GM19025 (cell line): ENCODE results near the gene ATP23.

Source experiments
- ATAC-seq: cut with Tn5 transposase; IDR thresholded peaks from one replicate; pipeline ENCODE4 v1.9.1; 2021; ENCODE audit warnings: mild to moderate bottlenecking, low read depth, moderate library complexity; ENCODE audit not compliant: unreplicated experiment

ATP23 gene

DNA sequence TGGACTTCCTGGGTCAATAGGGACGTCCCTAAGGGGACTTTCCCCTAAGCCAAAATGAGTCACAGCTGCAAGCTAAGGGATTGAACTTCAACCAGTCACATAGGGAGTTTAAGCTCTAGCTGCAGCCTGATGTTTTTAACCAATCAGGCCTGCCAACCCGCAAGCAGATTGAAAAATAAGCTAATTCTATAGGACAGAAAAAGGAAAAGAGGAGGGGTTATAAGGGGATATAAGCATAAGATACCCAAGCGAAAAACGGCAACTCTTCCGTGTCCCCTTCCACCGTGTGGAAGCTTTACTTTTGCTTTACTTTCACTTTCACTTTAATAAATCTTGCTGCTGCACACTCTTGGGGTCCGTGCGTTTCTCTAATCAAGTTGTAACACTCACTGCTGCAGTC lies 24.4 kb downstream of the ATP23 start:
- ATAC-seq: no peak

DNA sequence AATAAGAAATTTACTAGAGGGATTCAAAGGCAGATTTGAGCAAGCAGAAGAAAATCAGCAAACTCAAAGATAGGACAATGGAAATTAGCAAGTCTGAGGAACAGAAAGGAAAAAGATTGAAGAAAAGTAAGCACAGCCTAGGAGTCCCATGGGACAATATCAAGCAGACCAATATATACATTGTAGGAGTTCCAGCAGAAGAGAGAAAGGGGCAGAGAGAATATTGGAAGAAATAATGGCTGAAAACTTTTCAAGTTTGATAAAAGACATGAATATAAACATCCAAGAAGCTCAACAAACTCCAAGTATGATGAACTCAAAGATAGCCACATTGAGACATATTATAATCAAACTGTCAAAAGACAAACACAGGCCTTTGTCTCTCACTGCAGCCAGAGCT lies 25.2 kb downstream of the ATP23 start:
- ATAC-seq: no peak

DNA sequence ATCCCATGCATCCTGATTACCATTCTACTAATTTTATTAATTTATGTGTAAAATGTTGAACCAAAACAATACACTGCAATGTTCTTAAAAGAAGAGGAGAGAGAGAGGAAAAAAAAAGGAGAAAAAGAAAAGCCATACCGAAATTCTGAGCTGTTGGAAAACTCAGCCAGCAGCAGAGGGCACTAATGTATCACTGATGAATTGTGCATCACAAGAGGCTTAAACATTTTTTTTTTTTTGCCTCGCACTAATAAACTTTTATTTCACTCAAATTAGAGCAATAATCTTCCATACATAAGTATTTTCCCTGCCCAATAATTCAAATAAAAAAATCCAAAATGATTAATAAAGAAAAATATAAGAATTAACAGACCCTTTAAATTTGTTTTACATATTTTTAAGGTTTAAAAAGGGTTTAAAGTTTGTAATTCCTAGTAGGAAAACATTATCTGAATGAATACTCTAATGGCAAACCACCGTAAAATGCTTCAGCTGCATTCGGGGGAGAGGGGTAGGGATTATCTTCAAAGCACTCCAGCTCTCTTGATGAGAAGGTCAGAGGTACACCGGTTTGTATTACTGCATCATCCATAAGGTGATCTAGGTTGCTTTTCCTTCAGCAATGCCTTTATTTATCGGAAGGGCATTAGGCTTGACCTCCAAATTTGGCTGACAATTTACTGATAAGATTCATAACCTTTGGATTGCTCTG lies 41.9 kb downstream of the ATP23 start:
- ATAC-seq: no peak

DNA sequence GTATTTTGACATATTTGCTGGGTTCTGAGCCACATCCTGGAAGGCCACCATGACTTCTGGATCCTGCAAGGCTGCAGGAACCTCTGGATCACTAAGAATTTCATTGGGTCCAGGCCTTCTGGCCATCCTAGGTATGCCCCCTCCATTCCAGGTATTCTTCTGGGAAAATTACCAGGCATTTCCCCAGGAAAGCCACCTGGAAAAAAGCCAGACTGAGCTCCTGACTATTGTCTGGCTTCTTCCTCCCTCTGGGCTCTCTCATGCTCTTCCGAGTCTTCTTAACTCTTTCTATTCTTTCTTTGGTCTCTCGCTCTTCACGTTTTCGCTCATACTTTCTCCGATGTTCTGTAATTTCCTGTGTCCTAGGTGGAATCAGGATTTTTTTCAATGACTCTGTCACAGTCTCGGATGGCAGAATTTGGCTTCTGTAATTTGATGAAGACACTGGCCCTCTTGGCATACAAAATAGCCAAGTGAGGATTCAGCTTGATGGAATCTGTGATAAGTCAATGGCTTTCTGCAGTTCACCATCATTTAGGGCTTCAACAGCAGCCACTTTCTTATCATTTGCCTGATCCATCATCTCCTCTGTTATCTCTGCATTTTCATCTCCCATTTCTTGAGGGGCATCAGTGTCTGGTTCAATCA lies 42.6 kb downstream of the ATP23 start:
- ATAC-seq: no peak

DNA sequence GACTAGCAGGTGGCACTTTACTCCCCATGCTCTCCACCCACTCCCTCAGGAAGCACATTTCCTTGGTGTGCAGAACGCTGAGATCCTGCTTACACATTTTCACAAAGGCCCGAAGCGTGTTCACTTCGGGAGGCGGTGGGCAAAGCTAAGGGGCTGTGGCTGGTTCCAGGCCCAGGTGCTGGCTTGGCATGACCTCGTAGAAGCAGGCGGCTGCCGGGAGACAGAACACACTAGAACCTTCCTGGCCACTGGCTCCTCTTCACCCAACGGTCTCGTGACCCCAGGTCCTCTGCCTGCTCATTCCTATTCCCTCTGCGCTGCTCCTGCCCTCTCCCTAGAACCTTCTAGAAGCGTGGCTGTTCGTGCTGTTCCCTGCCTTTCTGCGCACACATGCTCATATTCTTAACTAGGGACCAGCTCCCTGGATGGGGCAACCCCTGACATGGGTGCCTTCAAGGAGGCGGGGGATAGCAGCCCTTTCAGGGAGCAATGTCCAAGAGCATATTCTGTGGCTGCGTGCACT lies 43.3 kb downstream of the ATP23 start:
- ATAC-seq: no peak

DNA sequence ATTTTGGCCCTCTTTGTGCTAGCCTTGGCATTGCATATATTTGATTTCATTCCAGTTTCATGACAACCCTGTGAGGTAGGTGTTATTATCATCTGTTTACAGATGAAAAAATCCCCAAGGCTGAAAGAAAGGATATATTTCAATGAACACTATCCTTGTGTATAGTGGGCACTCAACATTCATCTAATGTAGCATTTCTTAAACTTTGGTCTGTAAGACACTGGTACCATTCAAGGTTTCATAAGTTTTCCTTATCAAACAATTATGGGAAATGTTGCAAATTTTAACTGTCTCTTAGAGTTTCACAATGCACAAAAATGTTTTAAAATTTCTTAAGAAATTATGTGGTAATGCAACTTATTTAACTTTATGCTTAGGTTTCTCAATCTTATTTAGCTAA lies 44.3 kb downstream of the ATP23 start:
- ATAC-seq: no peak

DNA sequence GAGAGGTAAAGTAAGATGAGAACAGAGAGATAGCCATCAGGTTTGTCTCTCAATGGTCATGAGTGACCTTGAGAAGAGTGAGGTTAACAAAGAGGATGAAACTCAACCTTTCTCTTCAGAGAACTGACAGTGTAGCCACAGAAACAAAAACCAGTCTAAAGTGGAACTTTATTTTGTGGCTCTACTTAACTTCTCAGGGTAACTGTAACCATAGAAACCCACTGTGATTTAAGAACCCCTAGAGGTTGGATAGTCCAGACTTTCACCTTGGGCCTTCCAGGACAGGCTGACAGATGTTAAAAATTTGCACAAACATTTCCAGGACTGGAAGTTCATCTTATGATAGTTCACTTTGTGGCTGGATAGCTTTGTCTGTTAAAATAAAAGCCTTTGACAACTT lies 48.5 kb downstream of the ATP23 start:
- ATAC-seq: no peak

DNA sequence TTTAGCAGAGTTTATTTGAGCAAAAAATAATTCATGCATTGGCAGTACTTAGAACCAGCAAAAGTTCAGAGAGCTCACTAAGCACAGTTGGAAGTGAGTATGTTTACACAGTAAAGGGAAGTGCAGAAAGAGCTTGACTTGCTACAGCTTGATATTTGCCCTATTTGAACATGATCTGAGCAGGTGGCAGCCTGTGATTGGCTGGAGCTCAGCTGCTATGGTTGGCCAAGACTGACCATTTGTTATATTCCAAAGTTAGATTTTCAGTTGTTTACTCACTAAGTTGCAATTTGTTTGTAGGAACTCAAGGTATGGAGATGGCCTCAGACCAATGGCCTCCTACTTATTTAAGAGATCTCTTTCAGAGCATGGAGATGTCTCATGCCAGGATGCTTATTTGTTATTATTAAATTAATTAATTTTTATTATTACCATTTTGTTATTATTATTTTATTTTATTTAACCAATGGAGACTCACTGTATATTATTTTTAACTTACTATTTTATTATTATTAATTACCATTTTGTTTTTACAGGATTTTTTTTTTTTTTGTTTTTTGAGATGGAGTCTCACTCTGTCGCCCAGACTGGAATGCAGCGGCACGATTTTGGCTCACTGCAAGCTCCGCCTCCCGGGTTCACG lies 49.0 kb downstream of the ATP23 start:
- ATAC-seq: no peak

DNA sequence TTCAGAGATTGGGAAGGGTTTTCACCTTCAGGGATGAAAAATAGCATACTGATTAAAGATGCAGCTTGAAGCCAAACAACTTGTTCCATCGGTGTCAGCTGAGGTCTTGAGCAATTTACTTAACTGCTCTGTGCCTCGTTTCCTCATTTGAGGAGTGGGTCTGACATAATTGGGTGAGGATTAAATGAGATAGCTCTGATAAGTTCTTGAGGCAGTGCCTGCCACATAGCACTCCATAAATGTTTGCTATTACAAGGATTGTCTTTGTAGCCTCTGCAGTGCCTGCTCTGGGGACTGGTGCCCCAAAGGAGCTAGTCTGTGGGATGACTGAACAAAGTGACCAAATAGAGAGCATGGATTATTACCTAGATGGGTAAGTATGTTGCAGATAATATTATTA lies 50.6 kb downstream of the ATP23 start:
- no peak for ATAC-seq

DNA sequence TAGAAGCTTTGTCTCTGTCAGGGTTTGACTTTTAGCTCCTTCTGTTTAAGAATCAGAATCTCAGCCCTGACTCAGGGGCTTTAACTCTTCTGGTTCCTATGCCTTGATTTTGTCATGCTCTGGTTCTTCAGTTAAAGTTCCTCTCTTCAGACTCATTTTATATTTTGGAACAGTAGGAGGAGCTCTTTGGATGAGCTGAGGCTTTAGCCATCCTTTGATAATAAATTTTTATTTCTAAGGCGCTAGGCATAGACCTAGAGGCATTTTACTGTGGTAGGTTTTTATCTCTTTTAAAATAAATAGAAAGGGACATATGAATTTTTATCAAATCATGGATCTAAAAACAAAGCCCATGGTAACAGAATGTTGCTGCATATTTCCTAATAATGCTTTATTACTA lies 51.7 kb downstream of the ATP23 start:
- ATAC-seq: no peak

DNA sequence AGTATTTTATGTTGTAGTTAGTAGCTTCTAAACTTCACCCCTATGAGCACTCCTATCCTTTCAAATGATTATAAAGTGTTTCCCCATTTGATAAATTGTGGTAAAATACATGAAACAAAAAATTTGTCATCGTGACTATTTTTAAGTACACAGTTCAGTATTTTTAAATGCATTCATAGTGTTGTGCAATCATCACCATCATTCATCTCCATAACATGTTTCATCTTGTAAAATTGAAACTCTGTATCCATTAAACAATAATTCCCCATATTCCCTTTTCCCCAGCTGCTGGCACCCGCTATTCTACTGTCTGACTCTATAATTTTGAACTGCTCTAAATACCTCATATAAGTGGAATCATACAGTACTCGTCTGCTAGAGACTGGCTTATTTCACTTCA lies 52.5 kb downstream of the ATP23 start:
- ATAC-seq: no peak

DNA sequence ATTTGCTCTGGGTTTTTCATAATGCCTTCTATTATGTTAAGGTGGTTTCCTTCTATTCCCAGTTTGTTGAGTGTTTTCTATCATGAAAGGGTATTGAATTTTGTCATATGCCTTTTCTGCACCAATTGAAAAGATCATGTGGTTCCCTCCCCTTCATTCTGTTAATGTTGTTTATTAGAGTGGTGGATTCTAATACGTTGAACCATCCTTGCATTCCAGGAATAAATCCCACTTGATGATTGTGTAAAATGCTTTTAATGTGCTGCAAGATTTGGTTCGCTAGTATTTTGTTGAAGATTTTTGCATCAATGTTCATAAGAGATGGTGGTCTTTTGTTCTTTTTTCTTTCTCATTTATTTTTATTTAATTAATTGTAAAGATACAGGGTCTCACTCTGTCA lies 55.2 kb downstream of the ATP23 start:
- no peak for ATAC-seq

DNA sequence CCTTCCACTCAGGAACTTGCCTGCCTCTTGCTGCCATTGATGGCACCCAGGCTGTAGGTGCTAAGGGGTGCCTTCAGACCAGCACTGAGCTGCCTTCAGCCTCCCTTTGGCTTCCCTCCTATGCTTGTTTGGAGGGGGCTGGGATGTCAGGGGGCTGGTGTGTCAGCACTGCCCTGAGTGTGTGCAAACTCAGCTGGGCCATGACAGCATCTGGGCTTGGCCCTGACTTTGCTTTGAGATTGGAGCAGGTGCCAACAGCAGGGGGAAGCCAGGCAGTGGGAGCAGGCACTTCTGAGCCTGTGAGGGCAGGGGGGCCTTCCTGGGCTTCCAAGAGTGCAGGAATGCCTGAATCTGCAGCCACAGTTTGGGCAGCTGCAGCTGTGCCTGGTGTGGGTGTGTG lies 56.9 kb downstream of the ATP23 start:
- no peak for ATAC-seq

DNA sequence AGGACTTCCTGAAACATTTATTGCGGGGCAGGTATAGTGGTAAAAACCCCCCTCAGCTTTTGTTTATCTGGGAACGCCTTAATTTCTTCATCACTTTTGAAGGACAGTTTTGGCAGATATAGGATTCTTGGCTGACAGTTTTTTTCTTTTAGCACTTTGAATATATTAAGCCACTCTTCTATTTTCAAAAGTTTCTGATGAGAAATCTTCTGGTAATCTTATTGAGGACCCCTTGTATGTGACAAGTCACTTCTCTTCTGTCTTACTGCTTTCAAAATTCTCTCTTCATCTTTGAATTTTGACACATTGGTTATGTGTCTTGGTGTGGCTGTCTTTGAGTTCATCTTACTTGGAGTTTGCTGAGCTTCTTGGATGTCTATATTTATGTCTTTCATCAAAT lies 59.1 kb downstream of the ATP23 start:
- no peak for ATAC-seq

DNA sequence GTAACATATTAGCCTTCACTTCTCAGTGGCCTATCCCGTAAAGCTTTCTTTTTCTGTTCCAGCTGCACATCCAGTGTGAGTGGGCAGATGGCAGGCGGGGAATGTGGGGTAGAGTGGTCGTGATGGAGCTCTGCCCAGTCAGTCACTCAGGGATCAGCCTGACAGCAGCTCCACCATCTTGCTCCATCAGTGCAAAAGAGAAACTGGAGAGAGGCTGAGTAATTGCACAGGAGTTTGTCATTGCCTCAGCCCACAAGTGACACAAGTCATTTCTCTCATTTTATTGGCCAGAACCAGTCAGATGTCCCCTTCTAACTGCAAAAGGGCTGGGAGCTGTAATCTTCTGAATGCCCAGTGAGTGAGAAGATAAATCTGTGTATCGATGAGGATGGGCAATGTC lies 66.5 kb downstream of the ATP23 start:
- no peak for ATAC-seq

DNA sequence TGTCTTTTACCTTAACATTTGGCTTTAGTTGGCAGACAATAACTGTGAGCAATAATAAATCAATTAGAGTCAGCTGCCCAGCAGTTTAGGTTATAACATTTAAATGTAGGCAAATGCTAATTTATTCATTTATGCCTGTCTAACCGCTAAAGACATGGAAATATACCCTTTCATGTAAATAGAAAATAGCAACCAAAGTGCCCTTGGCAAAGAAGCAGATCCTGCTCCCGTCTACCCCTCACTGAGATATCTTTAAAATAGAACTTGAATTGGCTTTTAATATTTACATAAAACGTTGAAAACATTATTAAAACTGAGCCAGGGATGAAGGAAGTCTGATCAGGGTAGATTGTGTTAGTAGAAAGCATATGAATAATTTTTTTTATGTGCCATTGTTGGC lies 67.3 kb downstream of the ATP23 start:
- no peak for ATAC-seq
